ENCODE measurements around the gene DCLK2.

DNA sequence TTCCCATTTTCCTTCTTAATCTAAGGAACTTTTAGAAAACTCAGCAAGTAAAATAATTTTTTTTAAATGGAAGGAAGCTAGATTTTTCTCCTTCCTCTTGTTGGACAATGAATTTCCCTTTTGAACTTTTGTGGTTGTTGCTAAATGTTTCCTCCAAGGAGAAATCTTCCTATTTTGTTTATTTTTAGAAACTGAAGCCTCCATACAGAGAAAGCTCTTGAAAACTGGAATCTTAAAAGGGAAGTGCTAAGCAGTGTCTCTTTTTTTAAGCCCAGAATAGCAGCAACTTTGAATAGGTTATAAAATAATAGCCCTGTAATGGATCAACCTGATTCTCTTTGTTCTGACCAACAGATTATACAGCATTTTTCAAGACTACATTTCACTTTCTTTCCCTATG, 15.1 kb upstream of the DCLK2 start:
- no peak for TF ChIP-seq POLR2A (IDR thresholded peaks at IDR 0.05; ENCODE audit: low read length)
- no peak for TF ChIP-seq GATA1 (IDR thresholded peaks at IDR 0.05; ENCODE audit: low read depth, low read length)

Measured in erythroblast (primary cell).